Fibroblast of lung (primary cell): ENCODE measurements around the gene CAMTA1. TPM values are rescaled to one million over a fixed set of nuclear protein-coding genes. Genes with fewer than 3 reads are reported as not detected.

ENCODE experiments used
- DNase-seq, 2 donors: peaks; one replicate each; pipeline versions ENCODE4 v3.0.0 to v3.0.0-alpha.2; 2010; ENCODE audit warnings: low read depth in 2 of 2
- H2AFZ ChIP-seq: 2 replicates; pipeline ENCODE4 v1.5.1; 2012; ENCODE audit warnings: low read length, control low read depth, inconsistent platforms
- H3K27ac ChIP-seq: 2 replicates; pipeline ENCODE4 v1.5.1; 2011; ENCODE audit warnings: low read length, control low read depth; ENCODE audit not compliant: insufficient read depth
- H3K27me3 ChIP-seq: 2 replicates; pipeline ENCODE4 v1.5.1; 2011; ENCODE audit warnings: mild to moderate bottlenecking, low read length; ENCODE audit not compliant: control insufficient read depth, insufficient read depth
- H3K36me3 ChIP-seq: 2 replicates; pipeline ENCODE4 v1.5.1; 2011; ENCODE audit warnings: low read length; ENCODE audit not compliant: control insufficient read depth, insufficient read depth
- H3K4me1 ChIP-seq: 2 replicates; pipeline ENCODE4 v1.5.1; 2011; ENCODE audit warnings: low read length; ENCODE audit not compliant: control insufficient read depth, insufficient read depth; ENCODE audit errors: extremely low read depth
- H3K4me2 ChIP-seq: 2 replicates; pipeline ENCODE4 v1.5.1; 2011; ENCODE audit warnings: low read length, control low read depth; ENCODE audit not compliant: insufficient read depth; ENCODE audit errors: extremely low read depth
- H3K4me3 ChIP-seq, 4 experiments: fragments of 200-600 bp in 1 of 4; sonication (generic) in 1 of 4; replicated peaks in 1 of 4; 2 replicates each; pipeline ENCODE4 v1.5.1; 2011 to 2016; ENCODE audit warnings: low read length in 4 of 4, low read depth in 3 of 4, mild to moderate bottlenecking in 3 of 4, control low read depth in 2 of 4, inconsistent platforms in 1 of 4, mixed read lengths in 1 of 4; ENCODE audit not compliant: insufficient read depth in 1 of 4; ENCODE audit errors: control extremely low read depth in 1 of 4
- H3K79me2 ChIP-seq: 2 replicates; pipeline ENCODE4 v1.5.1; 2012; ENCODE audit warnings: mild to moderate bottlenecking, low read length, inconsistent platforms; ENCODE audit not compliant: control insufficient read depth, insufficient read depth
- H3K9ac ChIP-seq: 2 replicates; pipeline ENCODE4 v1.5.1; 2011; ENCODE audit warnings: mild to moderate bottlenecking, low read length, control low read depth; ENCODE audit not compliant: insufficient read depth
- H3K9me3 ChIP-seq: 2 replicates; pipeline ENCODE4 v1.5.1; 2012; ENCODE audit warnings: low read depth, low read length; ENCODE audit not compliant: control insufficient read depth, insufficient read depth
- H4K20me1 ChIP-seq: 2 replicates; pipeline ENCODE4 v1.5.1; 2011; ENCODE audit warnings: low read length; ENCODE audit not compliant: control insufficient read depth, insufficient read depth; ENCODE audit errors: extremely low read depth
- CTCF ChIP-seq, 2 donors: IDR thresholded peaks in 1 of 2; conservative IDR thresholded peaks in 1 of 2; 1 replicate in 1 of 2; 2 replicates in 1 of 2; pipeline ENCODE4 v1.5.1; 2011 to 2012; ENCODE audit warnings: low read length in 2 of 2, control low read depth in 1 of 2, inconsistent platforms in 1 of 2, low read depth in 1 of 2, mild to moderate bottlenecking in 1 of 2
- EZH2 ChIP-seq: IDR thresholded peaks from 2 replicates; pipeline ENCODE4 v1.5.1; 2012; ENCODE audit warnings: low read length, control low read depth, mild to moderate bottlenecking; ENCODE audit errors: missing control alignments
- polyA plus RNA-seq, 2 donors: library from polyadenylated mRNA; depleted of rRNA in 1 of 2; stranded (reverse) in 1 of 2; unstranded in 1 of 2; fragments of >200 nt; gene quantifications; 2 replicates each; pipeline ENCODE4 v1.2.1, GENCODE V29; 2011 to 2012; ENCODE audit warnings: missing spikeins in 1 of 2
- total RNA-seq: library from RNA; depleted of rRNA; stranded (reverse); fragments of >200 nt; gene quantifications from 2 replicates; pipeline ENCODE4 v1.2.1, GENCODE V29; 2014

Gene CAMTA1
- total and polyA plus RNA-seq, 2 donors (not counting 1 experiment from before 2014, with no cell fraction given), result 47.6 to 86.0 TPM

- Histone ChIP-seq H3K4me2 (no peak overlapping the region), H2AFZ (no peak overlapping the region), H3K36me3 (no peaks in the 10 kb centered on the region), H3K79me2 (no peaks in the 10 kb centered on the region), H3K27me3 (peaks cover 4% of the 10 kb centered on the region), H3K4me1 (no peaks in the 10 kb centered on the region), H3K9me3 (no peaks in the 10 kb centered on the region), H3K9ac (no peak overlapping the region), H4K20me1 (no peaks in the 10 kb centered on the region), H3K27ac (no peak overlapping the region), H3K4me3 (no peak overlapping the region)
- TF ChIP-seq EZH2, result no peak
- no peak for DNase-seq
Observed at GRCh38 chr1:7677111-7677510, 891.9 kb downstream of the CAMTA1 start.

GRCh38 chr1:7677815-7678214, 892.6 kb downstream of the CAMTA1 start:
- TF ChIP-seq CTCF (conservative IDR thresholded peaks at IDR 0.05 in 1 of 2, IDR thresholded peaks at IDR 0.05 in 1 of 2; ENCODE audit: low read depth in 1 of 2, low read length in 2 of 2) (no peak), EZH2 (no peak)
- no peaks in the 10 kb centered on the region for H4K20me1 ChIP-seq
- H2AFZ ChIP-seq, result no peak overlapping the region
- H3K36me3 ChIP-seq, result no peaks in the 10 kb centered on the region
- H3K27me3 ChIP-seq, result peaks cover 4% of the 10 kb centered on the region
- H3K4me1 ChIP-seq, result no peaks in the 10 kb centered on the region
- no peak overlapping the region for H3K4me3 ChIP-seq
- no peaks in the 10 kb centered on the region for H3K9me3 ChIP-seq
- no peak overlapping the region for H3K9ac ChIP-seq
- no peak for DNase-seq
- no peak overlapping the region for H3K27ac ChIP-seq
- no peaks in the 10 kb centered on the region for H3K79me2 ChIP-seq
- H3K4me2 ChIP-seq, result no peak overlapping the region

GRCh38 chr1:7678491-7679158, 893.4 kb downstream of the CAMTA1 start:
- Histone ChIP-seq H3K27ac (no peak overlapping the region), H3K4me3 (no peak overlapping the region), H2AFZ (no peak overlapping the region), H3K79me2 (no peaks in the 10 kb centered on the region), H3K9ac (no peak overlapping the region), H3K27me3 (peaks cover 4% of the 10 kb centered on the region), H3K4me2 (no peak overlapping the region), H4K20me1 (no peaks in the 10 kb centered on the region), H3K4me1 (no peaks in the 10 kb centered on the region), H3K36me3 (no peaks in the 10 kb centered on the region), H3K9me3 (no peaks in the 10 kb centered on the region)
- DNase-seq, result no peak
- no peak for TF ChIP-seq CTCF (conservative IDR thresholded peaks at IDR 0.05 in 1 of 2, IDR thresholded peaks at IDR 0.05 in 1 of 2; ENCODE audit: low read depth in 1 of 2, low read length in 2 of 2)
- TF ChIP-seq EZH2, result no peak
